Hindlimb muscle (tissue), 1 donor: Measurements from ENCODE around the gene C1orf185. TPM values are rescaled to one million over a fixed set of nuclear protein-coding genes. Genes with fewer than 3 reads are reported as not detected.
"Not testable (repeated sequence)": the region's sequence is repeated elsewhere in the genome, so short reads cannot be mapped to it uniquely, and the experiment has no call there.

Experiments used
- DNase-seq: peaks from one replicate; pipeline ENCODE4 v3.0.0-alpha.2; 2013
- polyA plus RNA-seq: library from polyadenylated mRNA; unstranded; fragments of 120-200 nt; gene quantifications from one replicate; pipeline ENCODE4 v1.2.1, GENCODE V29; 2013; ENCODE audit not compliant: insufficient read length

The C1orf185 gene
- polyA plus RNA-seq, result not detected

DNA sequence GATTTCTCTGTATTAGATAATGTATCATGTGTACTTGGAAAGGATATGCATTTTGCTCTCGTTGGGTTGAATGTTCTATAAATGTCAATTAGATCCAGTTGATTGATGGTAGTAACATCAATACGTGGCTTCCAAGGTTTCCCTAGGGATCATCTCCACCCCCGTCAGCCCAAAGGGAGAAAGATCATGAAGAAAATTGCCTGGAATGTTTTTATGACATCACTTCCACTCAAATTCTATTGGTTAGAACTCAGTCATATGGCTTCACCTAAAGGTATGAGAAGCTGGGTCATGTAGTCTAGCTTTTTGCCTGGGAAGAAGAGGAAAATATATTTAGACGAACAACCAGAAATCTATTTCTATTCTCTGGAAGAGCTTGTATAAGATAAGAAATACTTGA, at the start of gene C1orf185:
Gene C1orf185, plus strand, starts transcription at position 253 of the 400 bp plus-strand sequence. Its CDS starts 6 bp downstream, at position 259.
- no peak for DNase-seq

DNA sequence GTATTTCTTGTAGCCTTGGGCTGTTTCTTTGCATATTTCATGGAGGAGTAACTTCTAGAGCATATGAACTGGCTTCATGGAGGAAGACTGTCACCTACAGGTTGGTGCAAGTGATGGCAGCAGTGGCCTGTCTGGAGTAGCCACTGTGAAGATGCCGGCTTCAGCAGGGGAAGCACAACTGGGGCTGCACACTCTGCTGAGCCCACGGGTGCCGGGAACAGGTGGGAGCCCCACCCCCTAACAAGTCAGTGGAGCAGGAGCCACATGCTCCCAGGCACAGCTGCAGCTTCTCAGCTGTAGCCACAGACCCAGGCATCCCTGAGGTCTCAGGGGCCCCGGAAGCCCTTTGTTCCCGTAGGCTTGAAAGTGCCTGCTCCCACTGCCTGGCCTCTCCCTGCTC, 43.2 kb upstream of the C1orf185 start:
- no peak for DNase-seq

DNA sequence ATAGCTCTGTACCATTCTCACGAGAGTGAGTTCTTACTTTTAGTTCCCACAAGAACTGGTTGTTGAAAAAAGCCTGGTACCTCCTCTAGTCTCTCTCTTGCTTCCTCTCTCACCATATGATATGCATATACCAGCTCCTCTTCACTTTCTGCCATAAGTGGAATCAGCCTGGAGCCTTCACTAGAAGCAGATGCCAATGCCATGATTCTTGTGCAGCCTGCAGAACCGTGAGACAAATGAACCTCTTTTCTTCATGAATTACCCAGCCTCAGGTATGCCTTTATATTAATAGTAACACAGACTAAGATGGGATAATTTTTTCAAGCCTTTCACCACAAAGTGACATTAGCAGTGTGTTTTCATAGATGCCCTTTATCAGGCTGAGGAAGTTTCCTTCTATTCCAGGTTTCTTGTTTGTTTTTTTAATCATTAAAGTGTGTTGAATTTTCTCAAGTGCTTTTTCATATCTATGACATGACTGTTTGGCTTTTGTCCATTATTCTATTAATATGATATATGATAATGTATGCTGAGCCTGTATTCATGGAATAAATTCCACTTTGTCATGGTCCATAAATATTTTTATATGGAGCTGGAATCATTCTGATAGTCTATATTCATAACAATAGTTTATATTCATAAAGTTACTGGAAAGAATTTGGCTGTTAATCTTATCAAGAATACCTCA, 40.7 kb upstream of the C1orf185 start:
- DNase-seq, result no peak

DNA sequence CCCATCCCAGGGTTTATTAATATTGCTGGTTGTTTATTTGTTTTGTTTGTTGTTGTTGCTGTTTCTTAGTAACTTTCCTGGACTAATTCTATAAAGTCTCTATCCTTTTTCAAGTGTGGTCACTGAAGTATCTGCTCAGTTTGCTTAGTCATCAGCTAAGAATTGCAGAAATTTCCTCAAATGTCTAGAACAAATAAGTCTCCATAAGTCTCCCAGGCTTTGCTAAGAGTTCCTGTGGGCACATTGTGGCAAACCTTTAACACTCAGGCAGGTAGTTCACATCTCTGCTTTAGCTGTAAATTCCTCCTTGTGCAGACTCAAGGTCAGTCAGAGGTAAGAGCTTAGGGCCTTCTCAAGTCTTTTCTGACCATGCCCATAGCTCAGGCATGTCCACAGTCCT, 38.9 kb upstream of the C1orf185 start:
- DNase-seq, result no peak

DNA sequence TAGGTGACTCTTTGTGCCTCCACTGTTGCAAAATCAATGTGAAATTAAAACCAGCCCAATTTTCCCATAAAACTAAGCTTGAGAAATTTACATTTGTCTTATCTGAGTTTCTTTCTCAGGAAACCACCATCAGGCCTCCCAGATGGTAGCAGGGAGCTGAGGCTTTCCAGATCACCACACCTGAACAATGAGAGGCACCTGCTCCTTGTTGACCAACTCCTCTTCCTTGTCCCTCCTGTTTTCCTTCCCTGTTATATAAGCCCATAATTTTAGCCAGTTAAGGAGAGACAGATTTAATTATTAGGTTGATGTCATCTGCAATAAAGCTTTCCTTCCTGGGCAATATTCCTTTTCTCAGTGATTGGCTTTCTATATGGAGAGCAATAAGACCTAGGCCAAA, 32.0 kb upstream of the C1orf185 start:
- no peak for DNase-seq

DNA sequence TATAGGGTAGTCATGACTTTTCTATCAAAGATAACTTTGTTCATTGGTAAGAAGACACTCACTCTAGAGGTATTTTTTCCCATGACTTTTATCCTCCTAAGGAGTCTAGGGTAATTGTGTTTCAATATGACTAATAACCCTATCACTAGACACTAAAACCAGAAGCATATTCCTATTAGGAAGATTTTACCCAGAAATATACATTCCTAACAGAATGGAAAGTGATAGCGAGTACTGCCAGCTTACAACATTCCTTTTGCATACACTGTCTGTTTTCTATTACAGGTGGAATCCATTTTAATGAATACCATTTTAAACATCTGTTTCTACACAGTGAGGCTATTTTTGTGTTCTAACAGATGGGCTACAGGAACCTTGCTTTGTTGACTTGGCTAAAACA, 31.4 kb upstream of the C1orf185 start:
- peak; percentile 11 for DNase-seq

DNA sequence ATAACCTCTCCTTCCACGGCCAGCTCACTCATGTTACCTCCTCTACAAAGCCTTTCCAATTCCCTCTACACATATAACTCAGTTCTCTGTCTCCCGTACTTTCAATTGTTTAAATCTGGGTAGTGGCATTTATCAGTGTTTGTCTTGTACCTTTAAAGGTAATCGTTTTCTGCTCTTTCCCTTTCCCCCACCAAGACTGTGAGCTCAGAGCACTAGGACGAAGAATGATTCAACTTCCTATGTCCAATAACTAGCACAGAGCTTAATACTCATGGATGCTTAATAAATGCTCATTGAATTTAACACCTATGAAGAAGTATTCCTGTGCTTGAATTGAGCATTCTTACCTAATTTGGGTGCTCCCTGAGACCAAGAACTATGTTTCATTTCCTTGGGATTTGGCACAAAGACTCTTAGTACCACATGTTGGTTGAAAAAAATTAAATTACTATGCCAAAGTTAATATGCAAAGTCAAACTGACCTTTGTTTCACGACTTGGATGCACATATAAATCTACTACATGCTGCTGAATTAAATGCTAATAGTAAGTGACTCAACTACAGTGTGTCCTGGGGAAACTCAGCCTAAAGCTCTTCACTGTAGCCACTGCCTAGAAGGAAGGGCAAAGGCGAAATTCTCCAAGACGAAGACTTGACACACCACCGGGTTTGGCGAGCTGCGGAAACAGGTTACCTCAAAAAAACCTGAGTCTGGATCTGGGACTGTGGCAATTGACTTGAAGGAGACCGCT, 30.6 kb upstream of the C1orf185 start:
- no peak for DNase-seq

DNA sequence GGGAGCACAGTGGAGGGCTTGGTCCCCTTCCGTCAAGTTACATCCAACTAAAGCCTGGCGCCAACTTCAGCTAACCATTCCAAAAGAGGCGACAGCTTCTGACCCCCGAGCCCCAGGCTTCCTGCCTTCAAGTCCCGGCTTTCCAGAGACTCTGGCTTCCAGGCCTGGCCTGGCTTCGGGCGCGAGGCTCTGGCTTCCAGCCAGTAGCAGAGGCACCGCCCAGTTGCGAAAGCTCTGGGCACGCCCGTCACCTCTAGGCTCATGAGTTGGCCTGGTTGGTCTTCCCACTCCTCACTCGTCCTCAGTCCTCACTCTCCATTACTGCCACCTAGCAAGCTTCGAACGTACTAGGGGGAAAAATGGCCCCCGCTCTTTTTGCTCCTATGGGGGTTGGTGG, 30.0 kb upstream of the C1orf185 start:
- DNase-seq, result no peak

DNA sequence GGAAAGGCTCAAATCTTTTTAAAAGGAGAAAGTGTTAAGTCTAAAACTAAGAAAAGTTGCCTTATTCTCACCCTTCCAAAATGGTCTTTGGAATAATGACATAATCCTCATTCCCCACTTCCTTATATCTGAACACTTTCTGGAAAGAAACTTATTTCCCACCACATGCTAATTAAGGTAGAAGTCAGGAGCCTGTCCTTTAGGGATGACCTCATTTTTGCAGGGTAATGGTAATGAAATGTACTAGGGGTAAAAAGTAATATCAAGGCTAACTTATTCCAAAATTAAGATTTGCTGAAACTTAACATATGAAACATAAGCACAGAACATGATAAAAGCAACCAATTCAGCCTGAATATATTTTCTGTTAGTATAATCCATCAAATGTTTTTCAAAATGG, 29.4 kb upstream of the C1orf185 start:
- no peak for DNase-seq

DNA sequence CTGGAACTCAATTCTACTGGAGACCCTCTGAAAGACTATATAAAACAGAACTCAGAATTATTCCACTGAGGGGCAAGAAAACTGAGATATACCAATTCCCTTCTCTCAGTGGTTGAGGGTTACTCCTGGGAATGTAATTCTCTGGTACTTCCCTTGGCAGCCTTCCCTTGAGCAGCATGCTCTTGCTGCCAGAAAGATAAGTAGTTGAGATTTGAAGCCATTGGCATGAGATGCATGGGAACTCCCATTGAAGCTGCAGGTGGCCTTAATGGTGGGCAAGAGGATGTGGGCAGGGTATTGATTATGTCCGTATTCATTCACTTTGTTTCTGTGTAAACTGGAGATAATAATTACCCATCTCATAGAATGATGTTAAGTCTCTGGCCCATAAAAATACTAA, 28.6 kb upstream of the C1orf185 start:
- no peak for DNase-seq

DNA sequence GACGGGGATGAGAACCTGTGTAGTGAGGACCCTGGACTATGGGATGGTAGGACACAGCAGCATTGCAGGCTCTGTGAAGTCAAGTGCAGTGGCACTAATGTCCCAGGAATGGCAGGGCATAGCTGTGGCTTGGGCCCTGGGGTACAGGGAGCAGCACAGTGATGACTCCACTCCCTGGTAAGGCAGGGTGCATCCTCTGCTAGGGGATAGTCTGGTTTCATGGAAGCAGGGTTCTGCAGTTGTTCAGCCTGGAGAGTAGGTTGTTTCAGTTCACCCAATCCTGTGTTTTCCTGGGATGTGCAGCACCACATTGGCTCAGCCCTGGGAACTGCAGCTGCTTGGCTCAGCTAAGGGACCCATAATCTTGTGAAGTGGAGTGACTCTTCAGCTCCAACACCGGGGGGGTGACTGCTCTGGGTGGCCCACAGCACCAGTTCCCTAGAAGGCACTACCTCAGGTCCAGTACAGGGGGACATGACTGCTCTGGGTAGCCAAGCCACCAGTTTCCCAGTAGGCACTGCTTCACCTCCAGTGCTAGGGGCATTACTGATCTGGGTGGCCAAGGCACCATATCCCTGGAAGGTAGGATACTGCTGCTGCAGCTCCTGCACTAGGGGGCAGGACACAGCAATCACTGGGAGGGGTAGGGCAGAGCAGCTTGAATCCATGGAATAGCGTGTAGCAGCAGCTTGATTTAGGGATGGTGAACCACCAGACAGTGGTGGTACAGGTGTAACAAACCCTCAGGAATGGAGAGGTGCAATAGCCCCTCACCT, 15.3 kb upstream of the C1orf185 start:
- no peak for DNase-seq

DNA sequence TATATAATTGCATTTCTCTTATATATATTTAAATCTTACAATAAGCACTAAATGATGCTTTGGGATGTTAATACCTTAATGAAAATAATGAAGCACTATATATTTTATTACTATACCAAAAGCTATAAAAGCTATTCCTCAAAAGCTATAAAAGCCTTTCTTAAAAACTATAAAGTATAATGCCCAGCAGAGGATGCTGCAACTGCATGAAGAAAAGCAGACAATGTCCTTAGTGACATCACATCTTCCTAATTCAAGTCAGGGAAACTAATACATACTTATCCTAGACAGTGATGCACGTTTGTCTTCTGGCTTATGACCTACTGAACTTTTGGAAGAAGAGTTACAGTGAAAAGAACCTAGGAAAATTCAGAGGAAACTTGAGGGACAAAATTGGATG, 13.6 kb upstream of the C1orf185 start:
- DNase-seq, result no peak

DNA sequence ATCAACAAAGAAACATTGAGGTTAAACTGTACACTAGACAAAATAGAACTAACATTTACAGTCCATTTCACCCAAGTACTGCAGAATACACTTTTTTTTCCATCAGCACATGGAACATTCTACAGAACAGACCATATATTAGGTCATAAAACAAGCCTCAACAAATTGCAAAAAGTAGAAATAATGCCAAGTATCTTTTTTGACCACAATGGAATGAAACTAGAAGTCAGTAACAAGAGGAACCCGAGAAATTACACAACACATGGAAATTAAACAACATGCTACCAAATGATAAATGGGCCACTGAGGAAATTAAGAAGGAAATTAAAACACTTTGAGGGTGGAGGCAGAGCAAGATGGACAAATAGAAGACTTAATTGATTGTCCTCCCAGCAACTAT, 8.4 kb upstream of the C1orf185 start:
- no peak for DNase-seq

DNA sequence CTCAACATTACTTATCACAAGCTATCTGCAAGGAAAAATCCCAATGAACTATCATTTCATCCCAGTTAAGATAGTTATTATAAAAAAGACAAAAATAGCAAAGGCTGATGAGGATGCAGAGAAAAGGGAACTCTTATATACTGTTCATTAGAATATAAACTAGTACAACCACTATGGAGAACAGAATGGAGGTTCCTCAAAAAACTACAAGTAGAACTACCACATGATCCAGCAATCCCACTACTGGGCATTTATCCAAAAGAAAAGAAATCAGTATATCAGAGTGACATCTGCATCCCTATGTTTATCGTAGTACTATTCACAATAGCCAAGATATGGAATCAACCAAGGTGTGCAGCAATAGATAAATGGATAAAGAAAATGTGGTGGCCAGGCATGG, 4.9 kb upstream of the C1orf185 start:
- no peak for DNase-seq

DNA sequence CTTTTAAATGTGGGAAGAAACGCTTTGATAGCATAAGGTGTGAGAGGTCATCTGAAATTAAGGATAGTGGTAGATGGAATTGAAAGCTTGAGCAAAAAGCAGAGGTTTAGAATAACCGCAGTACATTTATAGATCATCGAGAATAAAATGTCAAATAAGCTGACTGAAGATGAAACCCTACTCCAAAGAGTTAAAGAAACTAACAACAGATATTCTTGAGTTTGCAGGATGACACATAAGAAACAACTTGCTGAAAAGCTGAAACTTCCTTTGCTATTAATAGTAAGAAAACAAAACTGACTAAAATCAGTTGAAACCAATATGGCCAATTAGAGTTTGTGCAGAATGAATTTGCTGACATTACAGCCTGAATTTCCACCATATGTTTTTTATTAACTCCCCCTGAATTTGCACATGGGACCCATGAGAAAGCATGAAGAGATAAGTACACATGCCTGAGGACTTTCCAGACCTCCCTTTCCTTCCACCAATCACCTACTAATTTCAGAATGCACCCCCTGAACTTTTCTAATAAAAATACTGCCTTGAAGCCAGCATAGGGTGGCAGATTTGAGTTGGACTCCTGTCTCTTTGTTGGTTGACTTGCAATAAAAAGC, 1.7 kb upstream of the C1orf185 start:
- DNase-seq, result no peak

DNA sequence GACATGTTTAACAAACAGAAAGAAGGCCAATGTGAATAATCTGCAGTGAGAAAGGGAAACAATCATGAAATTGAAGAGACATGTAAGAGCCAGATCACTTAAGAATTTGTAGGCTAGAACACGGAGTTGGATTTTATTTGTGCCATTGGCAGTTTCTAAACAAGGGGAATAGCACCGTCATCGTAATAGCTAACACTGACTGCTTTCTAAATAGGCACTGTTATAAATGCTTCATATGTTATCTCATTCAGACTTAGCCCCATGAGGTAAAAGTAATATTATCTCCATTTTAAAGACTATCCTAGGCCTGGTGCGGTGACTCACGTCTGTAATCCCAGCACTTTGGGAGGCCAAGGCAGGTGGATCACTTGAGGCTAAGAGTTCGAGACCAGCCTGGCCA, 12.1 kb downstream of the C1orf185 start:
- no peak for DNase-seq

DNA sequence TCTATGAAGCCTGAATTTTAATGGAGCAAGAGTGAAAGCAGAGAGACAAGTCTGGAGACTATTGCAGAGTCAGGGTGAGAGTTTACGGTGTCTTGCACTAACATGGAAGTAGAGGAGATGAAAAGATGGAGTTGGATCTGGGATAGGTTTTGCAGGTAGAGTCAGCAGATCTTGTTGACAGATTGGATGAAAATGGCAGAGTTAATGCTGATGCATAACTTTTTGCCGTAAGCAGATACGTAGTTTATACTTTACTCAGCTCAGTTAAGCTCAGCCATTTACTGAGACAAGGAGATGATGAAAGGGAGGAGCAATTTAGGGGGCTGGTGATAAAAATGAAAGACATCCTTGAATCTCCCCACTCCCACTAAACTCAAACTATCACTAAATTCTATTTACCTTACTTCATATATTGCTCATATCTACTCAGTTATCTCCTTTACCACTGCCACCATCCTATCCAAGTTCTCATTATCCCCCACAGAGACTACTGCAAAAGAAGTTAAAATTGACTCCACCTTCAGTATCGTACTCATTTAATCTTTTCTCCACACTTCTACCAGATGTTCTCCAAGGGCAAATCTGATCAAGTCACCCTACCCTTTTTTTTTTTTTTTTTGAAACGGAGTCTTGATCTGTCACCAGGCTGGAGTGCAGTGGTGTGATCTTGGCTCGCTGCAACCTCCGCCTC, 13.8 kb downstream of the C1orf185 start:
- no peak for DNase-seq

DNA sequence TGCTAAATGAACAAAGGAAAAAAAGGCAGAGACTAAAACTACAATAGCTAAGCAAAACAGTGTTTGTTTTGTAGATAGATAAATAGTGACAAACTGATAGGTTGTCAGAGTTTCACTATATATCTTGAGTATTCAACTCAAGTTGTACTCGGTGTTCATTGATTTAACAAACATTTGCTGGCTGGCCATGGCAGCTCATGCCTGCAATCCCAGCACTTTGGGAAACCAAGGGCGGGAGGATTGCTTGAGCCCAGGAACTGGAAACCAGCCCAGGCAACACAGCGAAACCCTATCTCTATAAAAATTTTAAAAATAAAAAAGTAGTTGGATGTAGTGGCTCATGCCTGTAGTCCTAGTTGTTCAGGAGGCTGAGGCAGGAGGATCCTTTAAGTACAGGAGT, 17.3 kb downstream of the C1orf185 start:
- no peak for DNase-seq

DNA sequence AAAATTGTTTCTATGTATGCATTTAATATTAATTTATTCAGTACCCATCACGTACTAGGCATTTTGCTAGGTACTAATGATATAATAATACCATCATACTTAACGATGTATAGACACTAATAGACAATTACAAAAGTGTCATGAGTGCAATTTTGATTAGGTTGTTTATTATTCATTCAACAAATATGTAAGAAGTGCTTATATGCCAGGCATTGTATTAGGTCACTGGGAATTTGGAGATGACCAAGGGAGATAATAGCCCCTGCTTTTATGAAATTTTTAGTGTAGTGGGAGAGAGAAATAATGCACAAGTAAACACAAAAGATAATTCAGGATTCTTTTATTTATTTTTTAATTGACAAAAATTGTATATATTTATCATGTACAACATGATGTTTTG, 18.6 kb downstream of the C1orf185 start:
- DNase-seq, result no peak

DNA sequence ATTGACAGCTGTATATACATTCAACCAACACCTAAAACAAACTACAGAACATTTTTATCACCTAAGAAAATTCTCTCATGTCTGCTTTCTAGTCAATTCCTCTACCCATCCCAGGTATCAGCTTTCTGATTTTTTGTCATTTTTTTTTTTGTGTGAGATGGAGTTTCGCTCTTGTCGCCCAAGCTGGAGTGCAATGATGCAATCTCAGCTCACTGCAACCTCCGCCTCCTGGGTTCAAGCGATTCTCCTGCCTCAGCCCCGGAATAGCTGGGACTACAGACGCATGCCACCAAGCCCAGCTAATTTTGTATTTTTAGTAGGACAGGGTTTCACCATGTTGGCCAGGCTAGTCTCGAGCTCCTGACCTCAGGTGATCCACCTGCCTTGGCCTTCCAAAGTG, 25.1 kb downstream of the C1orf185 start:
- DNase-seq, result not testable (repeated sequence)

DNA sequence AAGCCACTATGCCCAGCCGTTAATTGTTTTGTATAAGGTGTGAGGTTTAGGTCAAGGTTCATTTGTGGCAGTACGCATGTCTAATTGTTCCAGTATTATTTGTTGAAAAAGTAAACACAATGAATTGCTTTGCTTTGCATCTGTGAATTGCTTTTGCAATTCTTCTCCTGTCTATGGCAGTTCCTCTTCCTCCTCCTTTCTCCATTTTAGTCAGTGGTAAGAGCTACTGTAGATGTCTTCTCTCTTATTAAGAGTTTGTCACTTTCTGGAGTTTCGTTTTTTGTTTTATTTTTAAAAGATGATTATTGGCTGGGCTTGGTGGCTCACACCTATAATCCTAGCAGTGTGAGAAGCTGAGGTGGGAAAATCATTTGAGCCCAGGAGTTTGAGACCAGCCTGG, 29.2 kb downstream of the C1orf185 start:
- DNase-seq, result no peak

DNA sequence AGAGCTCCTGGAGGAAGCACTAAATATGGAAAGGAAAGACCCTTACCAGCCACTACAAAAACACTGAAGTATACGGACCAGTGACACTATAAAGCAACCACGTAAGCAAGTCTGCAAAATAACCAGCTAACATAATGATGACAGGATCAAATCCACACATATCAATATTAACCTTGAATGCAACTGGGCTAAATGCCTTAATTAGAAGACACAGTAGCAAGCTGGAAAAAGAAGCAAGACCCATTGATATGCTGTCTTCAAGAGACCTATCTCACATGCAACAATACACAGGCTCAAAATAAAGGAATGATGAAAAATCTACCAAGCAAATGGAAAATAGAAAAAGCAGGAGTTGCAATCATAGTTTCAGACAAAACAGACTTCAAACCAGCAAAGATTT, 31.0 kb downstream of the C1orf185 start:
- DNase-seq, result no peak
